NCI-H526 treated with DMSO at 0.1 percent for 48 hours (cell line): ENCODE data around the gene GABBR2.
"Not testable (repeated sequence)": the region's sequence is repeated elsewhere in the genome, so short reads cannot be mapped to it uniquely, and the experiment has no call there.

Experiments used
- DNase-seq: peaks from one replicate; lab custom pipeline; 2025; lab: John Stamatoyannopoulos, UW

The GABBR2 gene

DNA sequence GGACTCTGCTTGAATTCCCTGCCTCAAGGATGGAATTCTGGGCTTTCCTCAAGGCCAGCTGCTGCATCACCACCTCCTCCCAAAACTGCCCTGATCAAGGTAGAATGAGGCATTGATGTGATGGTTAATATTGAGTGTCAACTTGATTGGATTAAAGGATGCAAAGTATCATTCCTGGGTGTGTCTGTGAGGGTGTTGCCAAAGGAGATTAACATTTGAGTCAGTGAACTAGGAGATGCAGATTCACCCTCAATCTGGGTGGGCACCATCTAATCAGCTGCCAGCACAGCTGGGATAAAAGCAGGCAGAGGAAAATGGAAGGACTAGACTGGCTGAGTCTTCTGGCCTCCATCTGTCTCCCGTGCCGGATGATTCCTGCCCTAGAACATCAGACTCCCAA, 23.9 kb downstream of the GABBR2 start:
- not testable (repeated sequence) for DNase-seq

DNA sequence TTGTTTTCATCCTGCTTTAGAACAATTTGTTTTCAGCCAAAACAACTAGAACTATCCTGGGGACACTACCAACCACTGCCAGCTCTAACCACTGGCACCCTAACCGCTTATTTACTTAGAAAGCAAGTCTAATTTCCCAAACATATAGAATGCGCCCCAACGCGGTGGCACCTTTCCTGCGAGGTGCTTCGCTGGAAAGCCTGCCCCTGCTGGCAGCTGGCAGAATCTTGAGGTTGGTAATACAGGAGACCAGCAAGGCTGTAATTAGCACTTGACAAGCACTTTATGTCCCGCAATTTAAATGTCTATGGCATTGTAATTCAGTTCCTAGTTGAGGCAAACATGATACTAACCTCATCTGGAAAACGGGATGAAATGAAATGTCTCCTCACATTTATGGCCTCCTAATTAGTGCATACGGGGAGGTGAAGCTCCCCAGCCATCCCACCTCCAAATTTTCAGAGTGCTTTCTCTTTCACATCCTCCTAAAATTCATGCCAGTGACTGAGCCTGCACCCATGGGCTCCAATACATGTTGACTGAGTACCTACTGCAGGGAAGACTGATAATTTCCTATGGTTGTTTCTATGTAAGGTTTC, 30.4 kb downstream of the GABBR2 start:
- DNase-seq: no peak

DNA sequence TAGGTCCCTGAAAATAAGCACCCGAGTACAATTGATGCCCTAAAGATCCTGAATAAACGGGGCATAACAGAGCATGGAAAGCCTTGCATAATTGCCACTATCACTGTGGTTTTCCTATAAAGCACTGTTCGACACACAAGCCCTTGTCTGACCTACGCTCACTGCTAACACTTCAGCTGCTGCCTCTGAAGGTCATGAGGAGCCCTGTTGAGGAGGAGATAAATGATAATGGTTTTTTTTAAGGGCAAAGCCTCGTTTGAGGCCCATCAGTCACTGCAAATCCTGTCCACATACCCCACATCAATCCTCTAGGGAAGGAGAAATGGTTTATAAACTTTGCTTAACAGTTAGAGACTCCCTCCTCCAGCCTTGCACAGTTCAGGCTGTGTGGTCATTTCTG, 35.1 kb downstream of the GABBR2 start:
- no peak for DNase-seq

DNA sequence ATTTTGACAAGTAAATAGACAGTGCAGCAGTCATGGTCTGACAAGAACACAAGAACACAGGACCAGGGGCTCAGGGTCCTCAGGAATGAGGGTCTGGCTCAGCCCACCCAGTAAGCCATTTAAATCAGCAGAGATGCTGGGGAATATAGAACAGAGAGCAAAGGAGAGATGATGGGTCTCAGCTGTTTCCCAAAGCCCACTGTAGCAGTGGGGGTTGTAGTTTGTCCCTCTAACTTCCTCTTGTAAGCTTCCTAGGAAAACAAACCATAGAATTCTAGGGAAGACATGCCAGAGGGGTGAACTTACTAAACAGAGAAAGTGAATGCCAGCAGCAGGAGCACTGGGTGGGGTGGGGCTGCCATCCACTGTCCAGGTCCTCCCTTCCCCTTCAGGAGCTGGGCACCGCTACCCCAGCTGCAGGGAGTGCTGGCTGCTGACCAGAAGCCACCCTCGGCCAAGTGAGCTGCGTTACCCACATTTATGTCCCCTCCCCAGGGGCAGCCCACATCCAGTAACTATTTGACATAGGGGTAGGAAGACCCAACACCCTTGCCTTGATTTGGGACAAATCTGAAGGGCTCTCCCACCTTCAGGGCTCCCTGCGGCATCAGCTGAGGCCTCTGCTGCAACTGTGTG, 41.6 kb downstream of the GABBR2 start:
- no peak for DNase-seq

DNA sequence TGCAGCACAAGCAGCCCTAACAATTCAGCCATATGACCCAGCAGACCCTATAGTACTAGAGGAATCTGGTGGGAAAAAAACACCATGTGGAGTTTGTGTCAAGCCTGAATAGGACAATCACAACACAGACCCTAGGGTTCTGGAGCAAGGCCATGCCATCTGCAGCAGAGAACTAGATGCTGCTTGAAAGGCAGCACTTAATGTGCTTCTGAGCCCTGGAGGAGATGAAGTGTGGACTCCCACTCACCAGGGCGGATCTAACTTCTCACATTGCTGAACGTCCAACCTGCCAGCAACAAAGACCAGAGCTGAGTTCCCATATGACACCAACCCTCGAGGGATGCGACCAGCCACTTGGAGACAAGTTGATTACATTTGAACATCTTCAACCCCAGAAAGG, 43.2 kb downstream of the GABBR2 start:
- DNase-seq: no peak

DNA sequence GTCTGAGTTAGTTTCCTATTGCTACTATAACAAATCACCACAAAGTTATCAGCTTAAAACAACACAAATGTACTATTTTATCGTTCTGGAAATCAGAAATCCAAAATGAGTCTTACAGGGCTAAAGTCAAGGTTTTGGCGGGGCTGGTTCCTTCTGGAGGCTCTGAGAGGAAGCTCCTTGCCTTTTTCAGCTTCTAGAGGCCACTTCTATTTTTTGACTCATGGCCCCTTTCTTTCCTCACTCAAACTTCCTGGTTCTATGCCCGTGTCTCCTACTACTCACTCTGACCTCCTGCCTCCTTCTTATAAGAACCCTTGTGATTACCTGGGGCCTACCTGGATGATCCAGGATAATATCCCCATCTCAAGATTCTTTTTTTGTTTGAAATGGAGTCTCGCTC, 48.2 kb downstream of the GABBR2 start:
- DNase-seq: no peak

DNA sequence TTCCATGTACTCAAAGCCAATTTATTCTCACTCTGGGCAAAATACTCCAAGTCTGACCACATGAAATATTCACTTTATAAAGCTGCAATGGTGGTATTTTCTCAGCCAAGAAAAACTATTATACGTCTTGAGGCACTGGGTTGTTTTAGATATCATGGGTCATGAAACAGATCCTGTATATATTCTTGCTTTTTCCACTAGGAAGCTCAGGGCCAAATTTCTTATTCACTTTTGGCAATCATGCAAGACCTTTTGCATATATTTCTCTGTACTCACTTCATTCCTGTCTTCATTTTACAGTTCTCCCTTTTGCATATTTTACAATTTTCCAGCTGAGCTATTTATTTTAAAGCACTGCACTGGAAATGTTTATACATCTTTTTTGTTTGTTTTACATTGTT, 49.8 kb downstream of the GABBR2 start:
- no peak for DNase-seq

DNA sequence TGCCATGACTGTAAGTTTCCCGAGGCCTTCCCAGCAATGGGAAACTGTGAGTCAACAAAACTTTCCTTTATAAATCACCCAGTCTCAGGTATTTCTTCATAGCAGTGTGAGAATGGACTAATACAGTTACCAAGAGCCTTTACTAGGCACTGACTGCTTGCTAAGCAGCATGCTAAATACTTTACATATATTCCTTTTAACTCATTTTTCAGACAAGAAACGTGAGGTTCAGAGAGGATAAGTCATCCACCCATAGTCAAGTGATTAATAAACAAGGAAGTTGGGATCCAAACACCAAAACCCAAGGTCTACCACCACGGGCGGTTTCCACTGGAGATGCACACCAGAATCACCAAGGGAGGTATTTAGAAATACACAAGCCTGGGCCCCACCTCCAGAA, 50.8 kb downstream of the GABBR2 start:
- DNase-seq: no peak

DNA sequence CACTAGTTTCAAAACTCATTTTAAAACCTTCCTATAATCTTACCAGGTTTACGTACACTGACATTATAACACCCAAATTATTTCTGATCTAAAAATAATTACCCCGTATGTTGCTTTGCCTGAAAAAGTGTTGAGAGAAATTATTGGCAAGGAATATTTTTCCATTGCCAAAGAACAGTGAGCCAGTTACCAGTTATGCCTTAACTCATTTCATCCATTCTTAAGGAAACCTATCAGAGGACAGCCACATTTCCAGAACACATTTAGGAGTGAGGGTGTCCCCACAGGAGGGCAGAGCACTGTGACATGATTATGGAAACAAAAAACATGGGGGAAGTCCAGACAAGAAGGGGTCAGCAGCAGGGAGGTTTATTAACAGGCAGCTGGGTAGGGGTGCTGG, 52.2 kb downstream of the GABBR2 start:
- no peak for DNase-seq

DNA sequence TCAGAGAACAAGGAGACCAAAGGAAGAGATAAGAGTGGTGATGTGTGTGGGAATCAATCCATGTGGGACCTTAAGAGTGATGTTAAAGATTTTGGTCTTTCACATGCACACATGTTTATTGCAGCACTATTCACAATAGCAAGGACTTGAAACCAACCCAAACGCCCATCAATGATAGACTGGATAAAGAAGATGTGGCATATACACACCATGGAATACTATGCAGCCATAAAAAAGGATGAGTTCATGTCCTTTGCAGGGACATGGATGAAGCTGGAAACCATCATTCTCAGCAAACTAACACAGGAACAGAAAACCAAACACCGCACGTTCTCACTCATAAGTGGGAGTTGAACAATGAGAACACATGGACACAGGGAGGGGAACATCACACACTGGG, 53.3 kb downstream of the GABBR2 start:
- not testable (repeated sequence) for DNase-seq

DNA sequence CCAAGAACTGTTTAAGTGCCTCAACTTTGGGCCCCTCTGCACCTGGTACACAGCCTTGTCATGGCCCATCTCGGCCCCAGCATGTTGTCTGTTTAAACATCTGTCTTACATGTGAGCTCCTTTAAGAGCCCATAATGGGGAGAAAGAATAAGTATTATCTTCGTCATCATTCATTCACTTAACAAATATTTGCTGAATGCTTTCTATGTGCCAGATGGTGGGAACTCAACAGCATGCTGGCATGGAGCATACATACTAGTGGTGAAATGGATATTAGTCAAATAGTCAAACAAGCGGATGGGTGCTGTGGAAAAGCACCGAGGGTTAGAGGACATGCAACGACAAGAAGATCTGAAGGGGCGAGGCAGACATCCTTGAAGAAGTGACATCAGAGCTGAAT, 54.5 kb downstream of the GABBR2 start:
- DNase-seq: no peak

DNA sequence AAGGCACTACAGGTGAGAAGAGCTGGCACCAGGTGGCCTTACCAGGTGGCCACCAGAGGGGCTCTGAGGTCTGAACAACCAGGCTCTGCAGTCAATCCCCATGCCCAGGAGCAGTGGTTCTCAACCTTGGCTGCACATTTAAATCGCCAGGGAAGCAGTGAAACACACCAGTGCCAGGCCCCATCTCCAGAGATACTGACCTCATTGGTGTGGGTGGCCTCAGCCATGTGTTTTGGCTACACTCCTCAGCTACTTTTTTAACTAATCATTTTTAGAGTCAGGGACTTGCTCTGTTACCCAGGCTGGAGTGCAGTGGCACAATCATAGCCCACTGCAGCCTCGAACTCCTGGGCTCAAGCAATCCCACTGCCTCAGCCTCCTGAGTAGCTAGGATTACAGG, 56.0 kb downstream of the GABBR2 start:
- no peak for DNase-seq

DNA sequence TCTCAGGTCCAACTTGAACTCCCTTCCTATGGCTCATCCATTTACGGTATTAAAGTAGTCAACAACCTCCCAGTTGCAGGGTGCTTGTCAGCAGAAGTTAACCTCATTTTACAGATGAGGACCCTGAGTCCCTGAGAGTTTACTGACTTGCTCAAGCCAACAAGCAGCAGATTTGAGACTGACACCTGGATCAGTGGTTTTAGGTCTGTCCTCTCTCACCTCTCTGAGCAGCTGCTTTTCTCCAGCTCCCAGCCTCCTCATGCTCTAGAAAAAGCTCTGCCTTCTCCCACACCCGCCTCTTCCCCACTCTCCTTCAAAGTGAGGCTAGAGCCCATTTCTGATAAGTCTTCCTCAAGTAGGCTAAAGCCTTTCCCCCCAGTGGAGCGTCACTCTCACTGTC, 56.4 kb downstream of the GABBR2 start:
- no peak for DNase-seq

DNA sequence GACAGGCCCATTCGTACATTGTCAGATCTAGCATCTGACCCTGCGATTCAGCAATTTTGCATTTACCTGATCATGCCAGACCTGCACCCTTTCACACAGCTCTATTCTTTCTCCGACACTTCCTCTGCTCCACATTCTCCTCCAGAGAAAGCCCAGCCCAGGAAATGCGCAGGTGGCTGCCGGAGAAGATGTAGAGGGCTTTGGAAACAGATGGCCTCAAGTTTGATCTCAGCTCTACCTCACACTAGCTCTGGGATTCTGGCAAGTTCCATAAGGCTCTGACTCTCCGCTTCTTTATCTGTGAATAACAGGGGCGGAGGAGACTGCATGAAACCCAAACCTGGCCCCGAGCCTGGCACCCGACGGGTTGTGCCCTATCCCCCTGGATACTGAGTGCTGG, 61.5 kb downstream of the GABBR2 start:
- DNase-seq: no peak

DNA sequence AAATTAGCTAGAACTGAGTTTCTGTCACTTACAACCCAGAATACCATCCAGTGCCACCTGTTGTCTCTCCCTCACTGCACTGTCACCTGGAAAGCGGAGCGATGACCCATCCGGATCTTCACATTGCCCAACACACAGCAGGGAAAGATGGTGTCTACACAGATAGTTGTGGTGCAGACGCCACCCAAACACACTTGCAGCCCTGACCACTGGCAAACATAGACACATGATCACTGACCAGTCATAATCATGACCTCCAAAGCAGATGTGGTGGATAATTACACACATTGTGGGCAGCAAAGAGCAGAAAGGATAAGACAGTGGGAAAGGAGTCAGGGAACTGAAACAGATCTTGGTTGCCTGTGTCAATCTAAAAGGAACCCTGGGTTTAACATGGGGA, 64.7 kb downstream of the GABBR2 start:
- no peak for DNase-seq

DNA sequence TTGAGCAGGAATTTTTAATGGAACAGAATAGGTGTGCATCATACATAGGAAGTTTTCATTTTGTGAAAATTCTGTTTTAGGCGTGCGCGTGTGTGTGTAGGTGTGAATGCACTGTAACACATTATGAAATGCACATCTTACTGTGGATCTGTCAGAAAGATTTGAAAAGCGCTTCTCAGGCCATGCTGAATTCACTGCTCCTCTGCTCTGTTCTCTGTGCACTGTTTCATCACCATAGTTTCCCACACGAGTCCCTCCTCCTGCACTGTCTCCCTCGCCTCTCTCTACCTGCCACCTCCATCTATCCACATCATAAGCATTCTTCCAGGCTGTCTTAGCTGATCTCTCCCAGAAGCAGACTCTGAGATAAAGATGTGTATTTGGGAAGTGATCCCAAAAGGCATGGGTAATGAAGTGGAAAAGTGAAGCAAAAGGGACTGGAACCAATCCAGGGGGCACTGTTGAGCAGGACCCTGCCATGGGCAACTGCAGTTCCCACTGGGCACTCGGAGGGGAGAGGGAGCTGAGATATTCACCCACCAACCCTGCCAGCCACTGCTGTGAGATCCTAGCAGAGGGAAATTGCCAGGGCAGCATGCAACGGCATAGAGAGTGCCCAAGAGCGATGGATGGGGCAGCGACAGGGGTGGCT, 65.9 kb downstream of the GABBR2 start:
- DNase-seq: no peak

DNA sequence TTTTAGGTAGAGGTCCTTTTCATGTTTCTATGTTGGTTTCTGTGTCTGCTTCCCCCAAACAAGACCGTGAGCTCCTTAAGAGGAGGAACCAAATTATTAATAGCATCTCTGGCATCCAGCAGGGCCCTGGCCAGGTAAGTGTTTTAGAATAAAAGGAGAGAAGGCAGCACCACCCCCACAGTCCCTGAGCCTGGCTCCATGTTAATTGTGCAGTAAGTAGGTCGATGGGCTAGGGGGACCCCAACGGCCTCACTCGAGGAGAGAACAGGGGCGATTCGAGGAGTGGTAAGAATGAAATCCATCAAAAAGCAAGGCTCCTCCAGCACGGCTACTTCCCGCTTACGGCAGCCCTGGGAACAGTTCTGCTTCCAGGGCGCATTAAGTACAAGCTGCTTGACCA, 67.0 kb downstream of the GABBR2 start:
- DNase-seq: no peak

DNA sequence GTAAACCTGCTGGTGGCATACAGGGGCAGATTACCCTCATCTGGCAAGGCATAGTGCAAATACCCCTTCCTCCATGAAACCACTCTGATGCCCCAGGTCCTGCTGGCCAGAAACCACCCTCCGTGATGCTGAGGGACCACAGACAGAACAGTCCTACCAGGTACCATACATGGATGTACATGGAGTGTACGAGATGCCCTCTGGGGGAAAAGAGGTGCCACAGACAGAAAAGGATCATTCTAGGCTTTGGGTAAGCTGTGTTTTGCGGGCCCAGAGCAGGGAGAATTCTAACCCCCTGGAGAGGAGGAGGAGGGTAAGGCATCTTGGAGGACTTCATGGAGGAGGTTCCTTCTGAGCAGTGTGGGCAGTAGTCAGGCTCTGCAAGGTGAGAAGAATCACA, 68.3 kb downstream of the GABBR2 start:
- DNase-seq: no peak

DNA sequence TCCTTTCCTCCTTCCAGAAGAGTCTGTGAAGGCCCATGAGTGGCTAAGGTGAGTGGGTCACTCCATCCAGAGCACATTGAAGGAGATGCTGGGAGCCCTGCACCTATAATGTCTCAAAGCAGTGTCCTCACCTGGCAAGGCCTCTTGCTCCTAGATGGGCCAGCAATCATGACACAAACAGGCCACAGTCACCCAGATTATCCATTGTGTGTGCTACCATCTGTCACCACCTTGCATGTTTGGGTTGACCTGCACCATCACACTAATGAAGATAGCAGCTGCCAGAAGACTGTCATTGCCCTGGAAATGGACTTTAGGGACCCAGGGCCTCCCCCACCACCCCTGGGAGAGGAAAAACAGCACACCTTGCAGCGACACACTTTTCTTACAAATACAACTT, 69.6 kb downstream of the GABBR2 start:
- DNase-seq: no peak

DNA sequence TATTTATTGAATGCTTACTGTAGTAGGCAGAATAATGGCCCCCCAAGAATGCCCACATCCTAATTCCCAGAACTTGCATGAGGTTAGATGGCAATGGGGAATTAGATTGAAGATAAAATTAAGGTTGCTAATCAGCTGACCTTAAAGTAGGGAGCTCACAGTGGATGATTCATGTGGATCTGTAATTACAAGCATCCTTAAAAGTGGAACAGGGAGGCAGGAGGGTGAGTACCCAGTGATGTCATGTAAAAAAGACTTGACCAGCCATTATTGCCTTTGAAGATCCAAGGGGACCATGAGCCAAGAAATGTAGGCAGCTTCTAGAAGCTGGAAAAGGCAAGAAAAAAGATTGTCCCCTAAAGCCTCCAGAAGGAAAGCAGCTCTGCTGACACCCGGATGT, 71.4 kb downstream of the GABBR2 start:
- no peak for DNase-seq

DNA sequence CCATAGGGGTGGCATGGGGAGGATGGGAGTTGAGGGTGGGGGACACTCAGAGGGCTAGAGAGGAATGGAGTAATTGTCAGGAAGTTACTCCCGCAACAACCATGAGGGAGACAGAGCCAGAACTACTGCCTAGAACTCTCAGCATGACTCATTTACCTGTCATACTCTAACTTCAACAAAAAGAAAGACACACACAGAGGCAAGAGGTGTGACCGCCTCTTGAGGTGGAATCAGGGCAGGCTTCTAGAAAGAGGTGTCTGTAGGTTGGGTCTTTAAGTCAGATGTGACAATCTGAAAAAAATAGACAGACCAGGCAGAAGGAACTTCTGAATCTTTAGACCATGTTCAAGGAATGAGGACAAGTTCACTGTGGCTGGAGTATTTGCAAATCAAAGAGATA, 73.4 kb downstream of the GABBR2 start:
- no peak for DNase-seq

DNA sequence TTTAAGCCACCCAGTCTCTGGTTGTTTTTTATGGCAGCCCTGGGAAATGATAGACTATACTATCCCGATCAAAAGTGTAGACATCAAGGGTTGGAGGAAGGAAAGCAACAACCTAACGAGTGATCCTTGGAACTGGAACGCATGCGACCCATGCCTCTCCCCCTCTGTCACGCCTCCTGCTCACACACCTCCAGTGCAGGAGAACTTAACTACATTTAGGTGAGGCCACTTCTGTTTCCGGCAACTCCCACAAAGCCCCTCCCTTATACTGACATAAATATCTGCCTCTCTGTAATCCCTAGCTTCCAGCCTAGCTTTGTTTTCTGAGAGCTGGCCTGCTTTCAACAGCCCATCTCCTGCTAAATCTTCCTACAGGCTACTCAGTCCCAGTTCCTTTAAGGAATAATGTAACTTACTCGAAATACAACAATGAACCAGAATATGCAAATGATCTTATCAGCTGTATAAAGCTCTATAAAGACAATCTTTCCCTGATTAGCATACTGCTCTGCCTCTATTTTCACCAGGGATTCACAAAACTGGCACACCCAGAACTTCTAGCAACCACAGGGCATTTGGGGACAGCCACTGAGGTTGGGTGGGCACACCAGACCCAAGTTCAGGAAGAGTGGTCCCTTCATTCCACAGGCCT, 73.9 kb downstream of the GABBR2 start:
- DNase-seq: no peak

DNA sequence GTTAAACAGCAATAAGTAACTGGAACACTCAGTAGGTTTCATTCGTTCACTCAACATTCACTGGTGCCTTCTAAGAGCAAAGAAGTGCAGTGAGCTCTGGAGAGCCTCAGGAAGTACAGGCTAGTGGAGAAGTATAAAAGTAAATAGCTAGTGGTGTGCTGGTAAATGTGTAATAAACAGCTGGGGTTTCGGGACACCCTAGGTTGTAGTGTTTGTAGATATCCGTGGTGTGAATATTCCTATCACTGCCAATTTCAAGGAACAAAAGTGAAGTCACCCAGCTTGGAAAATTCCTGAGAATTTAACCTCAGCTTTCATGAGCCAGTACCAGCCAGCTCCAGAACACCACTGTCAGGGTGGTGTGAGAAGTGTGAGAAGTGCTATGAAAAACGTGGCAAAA, 75.9 kb downstream of the GABBR2 start:
- DNase-seq: no peak
